BJ (cell line): Measurements from ENCODE around the gene ANO4. TPM values are rescaled to one million over a fixed set of nuclear protein-coding genes. Genes with fewer than 3 reads are reported as not detected.

Source experiments
- CTCF ChIA-PET: fragments of 350-600 bp; formaldehyde crosslinking; extraction: SDS; loops from one replicate; lab custom pipeline; 2021; ENCODE audit warnings: antibody characterized with exemption, inconsistent platforms; lab: Yijun Ruan, JAX
- POLR2A ChIA-PET: fragments of 300-600 bp; sonication (Branson Sonifier 250); formaldehyde crosslinking; extraction: SDS; loops from one replicate; lab custom pipeline; 2021; ENCODE audit warnings: antibody characterized with exemption; lab: Charles Lee
- DNase-seq: peaks from one replicate; pipeline ENCODE4 v3.0.0-alpha.2; 2011; ENCODE audit warnings: low read depth
- H3K27me3 ChIP-seq: 2 replicates; pipeline ENCODE4 v1.6.0; 2011; ENCODE audit warnings: low read length; ENCODE audit not compliant: control insufficient read depth, insufficient read depth
- H3K36me3 ChIP-seq: 2 replicates; pipeline ENCODE4 v1.5.1; 2011; ENCODE audit warnings: low read length; ENCODE audit not compliant: control insufficient read depth, insufficient read depth
- H3K4me3 ChIP-seq: 2 replicates; pipeline ENCODE4 v1.5.1; 2011; ENCODE audit warnings: low read depth, mild to moderate bottlenecking, control low read depth, low read length
- polyA plus RNA-seq: library from polyadenylated mRNA; depleted of rRNA; stranded (reverse); fragments of >200 nt; gene quantifications from 2 replicates; pipeline ENCODE4 v1.2.3, GENCODE V29; 2011
- TF ChIP-seq, protein P1 (sequence below): IDR thresholded peaks from 2 replicates; pipeline ENCODE4 v1.5.1; 2011; ENCODE audit warnings: low read depth, mild to moderate bottlenecking, control low read depth, inconsistent platforms, low read length, moderate library complexity; ENCODE audit not compliant: insufficient read depth

The ANO4 gene
- polyA plus RNA-seq, 1 experiment: 7.1 TPM

DNA sequence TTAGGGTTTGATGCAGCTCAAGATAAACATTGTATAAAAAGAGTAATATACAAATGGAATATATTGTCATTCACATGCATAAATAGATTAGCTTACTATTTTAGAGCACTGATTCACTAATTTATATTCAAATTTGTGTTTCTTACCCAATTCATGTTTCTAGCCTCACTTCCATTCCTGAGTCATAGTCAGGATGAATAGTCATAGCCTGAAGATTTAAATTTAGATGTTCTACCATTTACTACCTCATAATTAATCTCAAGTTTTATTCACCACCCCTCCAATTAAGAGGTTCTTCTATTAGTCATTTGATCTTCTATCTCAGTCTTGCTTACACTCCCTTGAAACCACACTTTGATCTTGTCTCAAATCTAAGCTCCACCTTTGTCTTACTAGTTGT is 38.7 kb downstream of the ANO4 start:
- TF ChIP-seq, protein P1, sequence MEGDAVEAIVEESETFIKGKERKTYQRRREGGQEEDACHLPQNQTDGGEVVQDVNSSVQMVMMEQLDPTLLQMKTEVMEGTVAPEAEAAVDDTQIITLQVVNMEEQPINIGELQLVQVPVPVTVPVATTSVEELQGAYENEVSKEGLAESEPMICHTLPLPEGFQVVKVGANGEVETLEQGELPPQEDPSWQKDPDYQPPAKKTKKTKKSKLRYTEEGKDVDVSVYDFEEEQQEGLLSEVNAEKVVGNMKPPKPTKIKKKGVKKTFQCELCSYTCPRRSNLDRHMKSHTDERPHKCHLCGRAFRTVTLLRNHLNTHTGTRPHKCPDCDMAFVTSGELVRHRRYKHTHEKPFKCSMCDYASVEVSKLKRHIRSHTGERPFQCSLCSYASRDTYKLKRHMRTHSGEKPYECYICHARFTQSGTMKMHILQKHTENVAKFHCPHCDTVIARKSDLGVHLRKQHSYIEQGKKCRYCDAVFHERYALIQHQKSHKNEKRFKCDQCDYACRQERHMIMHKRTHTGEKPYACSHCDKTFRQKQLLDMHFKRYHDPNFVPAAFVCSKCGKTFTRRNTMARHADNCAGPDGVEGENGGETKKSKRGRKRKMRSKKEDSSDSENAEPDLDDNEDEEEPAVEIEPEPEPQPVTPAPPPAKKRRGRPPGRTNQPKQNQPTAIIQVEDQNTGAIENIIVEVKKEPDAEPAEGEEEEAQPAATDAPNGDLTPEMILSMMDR: no peak
- Histone ChIP-seq H3K4me3 (no peak overlapping the region), H3K36me3 (no peaks in the 10 kb centered on the region), H3K27me3 (no peaks in the 10 kb centered on the region)
- POLR2A ChIA-PET: no interaction called here
- DNase-seq: no peak
- CTCF ChIA-PET: no interaction called here

DNA sequence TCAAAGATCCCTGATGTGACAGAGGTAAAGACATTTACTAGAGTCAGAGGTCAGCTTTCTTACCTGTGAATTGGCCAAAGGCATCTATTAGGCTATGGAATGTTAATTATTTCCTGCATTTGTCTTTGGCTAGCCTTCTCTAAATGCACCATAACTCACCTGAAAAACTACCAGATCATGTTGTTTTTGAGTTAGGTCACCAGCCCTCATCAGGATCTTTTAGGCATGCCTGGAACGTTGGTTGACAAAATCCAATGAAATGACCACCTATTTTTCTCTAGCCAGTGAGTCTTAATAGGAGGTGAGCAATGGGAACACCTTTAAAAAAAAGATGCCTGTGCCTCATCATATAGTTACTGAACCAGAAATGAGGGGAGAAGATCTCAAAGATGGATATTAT is 46.2 kb downstream of the ANO4 start:
- ChIA-PET CTCF (no interaction called here), POLR2A (no interaction called here)
- DNase-seq: no peak
- Histone ChIP-seq H3K4me3 (no peak overlapping the region), H3K36me3 (no peaks in the 10 kb centered on the region), H3K27me3 (no peaks in the 10 kb centered on the region)
- TF ChIP-seq, protein P1: no peak

DNA sequence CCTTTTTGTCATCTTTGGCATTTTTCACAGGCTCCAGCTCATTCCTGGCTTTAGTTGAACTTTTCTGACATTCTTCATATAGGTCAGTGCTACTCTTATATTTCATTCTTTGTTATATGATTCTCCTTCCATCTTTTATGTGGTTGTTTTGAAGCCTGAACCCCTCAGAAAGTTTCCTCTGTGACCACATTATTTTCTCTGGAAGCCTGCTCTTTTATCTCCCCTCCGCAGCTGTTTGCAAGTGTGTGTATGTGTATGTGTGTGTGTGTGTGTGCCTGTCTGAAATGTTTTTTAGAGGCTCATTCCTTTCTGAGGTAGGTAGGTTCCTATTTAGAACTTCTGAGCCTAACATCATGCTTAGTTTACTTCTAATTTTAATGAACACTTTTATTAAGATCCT is 47.6 kb downstream of the ANO4 start:
- no peak for DNase-seq
- H3K27me3 ChIP-seq: no peaks in the 10 kb centered on the region; the same call in 1 of the 2 replicates
- CTCF ChIA-PET: interaction anchor here (1.1 kb wide), 1 partner anchor 16 kb away, joined by 4 read pairs; no protein-coding TSS in a partner anchor
- no peaks in the 10 kb centered on the region for H3K36me3 ChIP-seq
- no peak overlapping the region for H3K4me3 ChIP-seq
- POLR2A ChIA-PET: no interaction called here
- TF ChIP-seq, protein P1: no peak

DNA sequence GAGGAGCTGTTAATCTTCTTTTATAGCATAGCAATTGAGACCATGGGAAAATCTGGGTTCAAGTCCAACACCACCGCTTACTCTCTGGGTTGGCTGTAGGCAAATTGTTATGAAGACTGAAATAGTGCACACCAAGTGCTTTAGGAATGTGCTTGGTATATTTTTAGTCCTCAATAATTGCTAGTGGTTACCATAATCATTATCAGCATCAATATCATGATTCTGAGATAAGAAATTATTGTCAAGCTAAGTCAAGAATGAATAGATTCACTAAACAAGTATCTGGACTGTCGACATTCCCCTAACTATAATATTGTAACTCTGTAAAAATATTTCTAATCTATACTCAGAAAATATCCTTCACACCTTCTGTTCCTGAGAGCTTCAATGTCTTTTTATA is 48.5 kb downstream of the ANO4 start:
- TF ChIP-seq, protein P1: no peak
- ChIA-PET CTCF (no interaction called here), POLR2A (no interaction called here)

DNA sequence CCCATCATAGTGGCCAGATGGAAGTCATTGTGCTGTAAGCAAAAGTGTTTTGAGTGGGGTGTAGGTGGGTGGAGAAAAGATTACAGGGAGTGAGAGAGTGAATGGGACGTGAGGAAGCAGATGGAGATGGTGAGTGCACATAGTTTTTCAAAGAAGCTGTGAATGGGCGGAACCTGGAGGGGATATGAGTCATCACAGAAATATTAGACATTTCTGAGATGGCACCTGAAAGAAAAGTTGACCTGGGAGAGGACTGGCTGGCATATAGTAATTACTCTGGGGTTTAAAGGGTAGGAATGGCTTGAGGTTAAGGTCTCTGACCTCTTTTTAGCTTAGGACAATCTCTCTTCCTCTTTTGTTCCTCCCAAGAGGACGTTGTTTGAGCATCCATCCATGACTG is 50.5 kb downstream of the ANO4 start:
- ChIA-PET CTCF (interaction anchor here (1.0 to 1.4 kb wide), 2 partner anchors 17 to 19 kb away, joined by 3 to 5 read pairs; no protein-coding TSS in a partner anchor), POLR2A (interaction anchor here (0.7 kb wide), 1 partner anchor 9 kb away, joined by 3 read pairs; no protein-coding TSS in a partner anchor)
- Histone ChIP-seq H3K36me3 (no peaks in the 10 kb centered on the region), H3K4me3 (no peak overlapping the region), H3K27me3 (no peaks in the 10 kb centered on the region; the same call in 1 of the 2 replicates)
- TF ChIP-seq, protein P1: no peak
- DNase-seq: no peak

More for the DNA sequence above, 48.5 kb downstream of the ANO4 start:
- Histone ChIP-seq H3K4me3 (no peak overlapping the region), H3K36me3 (no peaks in the 10 kb centered on the region), H3K27me3 (no peaks in the 10 kb centered on the region; the same call in 1 of the 2 replicates)
- no peak for DNase-seq
